ENCODE measurements around the gene MYOZ1.

MYOZ1 gene

GRCh38 chr10:73597346-73597745 lies 43.9 kb downstream of the MYOZ1 start:
- Histone ChIP-seq H3K27me3 (ENCODE audit: low read depth) (no peaks in the 10 kb centered on the region), H3K36me3 (replicated peaks) (no peaks in the 10 kb centered on the region; the same call in 1 of the 2 replicates), H3K4me3 (no peak overlapping the region), H3K4me1 (no peaks in the 10 kb centered on the region), H3K9me3 (no peaks in the 10 kb centered on the region)
- in situ Hi-C loops (cut with MboI; ENCODE audit: low sequenced_read_pairs), result no loop called here
- no peak for DNase-seq (ENCODE audit: low spot score in 2 of 2)

GRCh38 chr10:73593812-73594211 lies 47.5 kb downstream of the MYOZ1 start:
- Histone ChIP-seq H3K9me3 (no peaks in the 10 kb centered on the region), H3K4me1 (peaks cover 12% of the 10 kb centered on the region), H3K27me3 (ENCODE audit: low read depth) (no peaks in the 10 kb centered on the region), H3K4me3 (no peak overlapping the region), H3K36me3 (replicated peaks) (no peaks in the 10 kb centered on the region; the same call in 1 of the 2 replicates)
- in situ Hi-C loops (cut with MboI; ENCODE audit: low sequenced_read_pairs), result no loop called here
- no peak for DNase-seq (ENCODE audit: low spot score in 2 of 2)

GRCh38 chr10:73593110-73593509 lies 48.2 kb downstream of the MYOZ1 start:
- DNase-seq (ENCODE audit: low spot score in 2 of 2), result no peak
- Histone ChIP-seq H3K9me3 (no peaks in the 10 kb centered on the region), H3K27me3 (ENCODE audit: low read depth) (no peaks in the 10 kb centered on the region), H3K4me1 (peaks cover 12% of the 10 kb centered on the region), H3K4me3 (no peak overlapping the region), H3K36me3 (replicated peaks) (no peaks in the 10 kb centered on the region)
- in situ Hi-C loops (cut with MboI; ENCODE audit: low sequenced_read_pairs), result no loop called here

GRCh38 chr10:73591935-73592699 lies 49.2 kb downstream of the MYOZ1 start:
- DNase-seq (ENCODE audit: low spot score in 2 of 2), result peak; percentile 61 to 71
- H3K9me3 ChIP-seq, result no peaks in the 10 kb centered on the region
- no peaks in the 10 kb centered on the region for H3K36me3 ChIP-seq (replicated peaks)
- in situ Hi-C loops (cut with MboI; ENCODE audit: low sequenced_read_pairs), result no loop called here
- H3K4me1 ChIP-seq, result peaks cover 12% of the 10 kb centered on the region
- H3K27me3 ChIP-seq (ENCODE audit: low read depth), result no peaks in the 10 kb centered on the region
- H3K4me3 ChIP-seq, result no peak overlapping the region

- Histone ChIP-seq H3K27me3 (ENCODE audit: low read depth) (no peaks in the 10 kb centered on the region), H3K4me3 (no peak within 1 kb of the TSS), H3K36me3 (replicated peaks) (no peaks in the 10 kb centered on the region), H3K9me3 (no peaks in the 10 kb centered on the region), H3K4me1 (peaks cover 20% of the 10 kb centered on the region)
- in situ Hi-C loops (cut with MboI; ENCODE audit: low sequenced_read_pairs), result no loop called here
- peak; percentile 9 to 12 for DNase-seq (ENCODE audit: low spot score in 2 of 2)
Measured at GRCh38 chr10:73590881-73591799, 50.1 kb downstream of the MYOZ1 start, which contains the start of gene USP54. Gene USP54 (minus strand): TSS chr10:73591342. CDS start chr10:73575658, 15,684 bp downstream.

- Histone ChIP-seq H3K4me1 (peaks cover 24% of the 10 kb centered on the region), H3K9me3 (no peaks in the 10 kb centered on the region), H3K4me3 (no peak overlapping the region), H3K27me3 (ENCODE audit: low read depth) (no peaks in the 10 kb centered on the region), H3K36me3 (replicated peaks) (no peaks in the 10 kb centered on the region)
- in situ Hi-C loops (cut with MboI; ENCODE audit: low sequenced_read_pairs), result no loop called here
- no peak for DNase-seq (ENCODE audit: low spot score in 2 of 2)
Measured at GRCh38 chr10:73589563-73590126, 51.6 kb downstream of the MYOZ1 start.

- in situ Hi-C loops (cut with MboI; ENCODE audit: low sequenced_read_pairs), result no loop called here
- no peaks in the 10 kb centered on the region for H3K9me3 ChIP-seq
- H3K27me3 ChIP-seq (ENCODE audit: low read depth), result no peaks in the 10 kb centered on the region
- no peak for DNase-seq (ENCODE audit: low spot score in 2 of 2)
- H3K4me1 ChIP-seq, result peaks cover 24% of the 10 kb centered on the region
- H3K4me3 ChIP-seq, result no peak overlapping the region
- no peaks in the 10 kb centered on the region for H3K36me3 ChIP-seq (replicated peaks)
Measured at GRCh38 chr10:73588656-73589055, 52.6 kb downstream of the MYOZ1 start.

GRCh38 chr10:73586583-73586984 lies 54.7 kb downstream of the MYOZ1 start:
- Histone ChIP-seq H3K27me3 (ENCODE audit: low read depth) (no peaks in the 10 kb centered on the region), H3K36me3 (replicated peaks) (no peaks in the 10 kb centered on the region), H3K9me3 (no peaks in the 10 kb centered on the region), H3K4me1 (peaks cover 18% of the 10 kb centered on the region), H3K4me3 (no peak overlapping the region)
- DNase-seq (ENCODE audit: low spot score in 2 of 2), result peak in 1 of 2 experiments; percentile 37
- in situ Hi-C loops (cut with MboI; ENCODE audit: low sequenced_read_pairs), result no loop called here

GRCh38 chr10:73585327-73585726 lies 55.9 kb downstream of the MYOZ1 start:
- H3K4me1 ChIP-seq, result peaks cover 11% of the 10 kb centered on the region
- no peaks in the 10 kb centered on the region for H3K27me3 ChIP-seq (ENCODE audit: low read depth)
- H3K4me3 ChIP-seq, result no peak overlapping the region
- no peaks in the 10 kb centered on the region for H3K36me3 ChIP-seq (replicated peaks)
- in situ Hi-C loops (cut with MboI; ENCODE audit: low sequenced_read_pairs), result no loop called here
- DNase-seq (ENCODE audit: low spot score in 2 of 2), result no peak
- H3K9me3 ChIP-seq, result no peaks in the 10 kb centered on the region

GRCh38 chr10:73584737-73585136 lies 56.5 kb downstream of the MYOZ1 start:
- in situ Hi-C loops (cut with MboI; ENCODE audit: low sequenced_read_pairs), result no loop called here
- Histone ChIP-seq H3K36me3 (replicated peaks) (no peaks in the 10 kb centered on the region), H3K9me3 (no peaks in the 10 kb centered on the region), H3K4me1 (peaks cover 11% of the 10 kb centered on the region), H3K4me3 (no peak overlapping the region), H3K27me3 (ENCODE audit: low read depth) (no peaks in the 10 kb centered on the region)
- DNase-seq (ENCODE audit: low spot score in 2 of 2), result no peak

GRCh38 chr10:73581918-73582317 lies 59.4 kb downstream of the MYOZ1 start:
- H3K9me3 ChIP-seq, result no peaks in the 10 kb centered on the region
- in situ Hi-C loops (cut with MboI; ENCODE audit: low sequenced_read_pairs), result no loop called here

More at GRCh38 chr10:73581918-73582317, 59.4 kb downstream of the MYOZ1 start:
- no peaks in the 10 kb centered on the region for H3K36me3 ChIP-seq (replicated peaks)
- no peak overlapping the region for H3K4me3 ChIP-seq
- no peaks in the 10 kb centered on the region for H3K27me3 ChIP-seq (ENCODE audit: low read depth)
- peaks cover 11% of the 10 kb centered on the region for H3K4me1 ChIP-seq
- DNase-seq (ENCODE audit: low spot score in 2 of 2), result no peak
